Sigmoid colon (tissue), 4 donors: ENCODE measurements around the gene GREM2.

Experiments used
- POLR2A ChIP-seq, 2 donors: fragments of 450-650 bp; IDR thresholded peaks; one replicate each; pipeline ENCODE4 v1.6.1; 2016; ENCODE audit warnings: antibody characterized with exemption in 2 of 2, mild to moderate bottlenecking in 2 of 2, moderate library complexity in 2 of 2
- POLR2AphosphoS5 ChIP-seq, 4 donors: sonication (generic); formaldehyde crosslinking; IDR thresholded peaks; one replicate each; pipeline ENCODE4 v1.6.1; 2017; ENCODE audit warnings: antibody characterized with exemption in 4 of 4
- TF ChIP-seq, protein P1 (sequence below), 4 experiments: fragments of 450-650 bp in 3 of 4; fragments of 200-600 bp in 1 of 4; IDR thresholded peaks; one replicate each; pipeline ENCODE4 v1.5.1; 2016 to 2019; ENCODE audit warnings: antibody characterized with exemption in 4 of 4, mild to moderate bottlenecking in 3 of 4, moderate library complexity in 2 of 4

DNA sequence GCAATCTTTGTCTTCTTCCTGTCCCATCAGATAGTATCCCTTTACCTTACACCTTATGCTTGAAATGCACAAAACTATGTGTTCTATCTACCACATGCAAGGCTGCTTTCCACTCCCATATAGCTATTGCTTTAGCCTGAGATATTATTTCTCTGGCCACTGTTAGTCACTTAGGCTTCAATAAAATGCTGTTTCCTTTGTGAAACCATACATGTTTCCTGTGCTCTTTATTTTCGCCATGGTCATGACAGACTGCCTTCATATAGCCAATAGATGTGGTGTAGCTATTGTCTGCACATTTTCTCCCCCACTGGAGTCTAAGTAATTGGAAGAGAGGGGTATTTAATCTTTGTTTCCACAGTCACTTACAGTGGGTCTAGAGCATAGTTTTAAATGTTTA, 108.4 kb downstream of the GREM2 start:
- no peak for TF ChIP-seq POLR2A (IDR thresholded peaks at IDR 0.05)
- TF ChIP-seq, protein P1, sequence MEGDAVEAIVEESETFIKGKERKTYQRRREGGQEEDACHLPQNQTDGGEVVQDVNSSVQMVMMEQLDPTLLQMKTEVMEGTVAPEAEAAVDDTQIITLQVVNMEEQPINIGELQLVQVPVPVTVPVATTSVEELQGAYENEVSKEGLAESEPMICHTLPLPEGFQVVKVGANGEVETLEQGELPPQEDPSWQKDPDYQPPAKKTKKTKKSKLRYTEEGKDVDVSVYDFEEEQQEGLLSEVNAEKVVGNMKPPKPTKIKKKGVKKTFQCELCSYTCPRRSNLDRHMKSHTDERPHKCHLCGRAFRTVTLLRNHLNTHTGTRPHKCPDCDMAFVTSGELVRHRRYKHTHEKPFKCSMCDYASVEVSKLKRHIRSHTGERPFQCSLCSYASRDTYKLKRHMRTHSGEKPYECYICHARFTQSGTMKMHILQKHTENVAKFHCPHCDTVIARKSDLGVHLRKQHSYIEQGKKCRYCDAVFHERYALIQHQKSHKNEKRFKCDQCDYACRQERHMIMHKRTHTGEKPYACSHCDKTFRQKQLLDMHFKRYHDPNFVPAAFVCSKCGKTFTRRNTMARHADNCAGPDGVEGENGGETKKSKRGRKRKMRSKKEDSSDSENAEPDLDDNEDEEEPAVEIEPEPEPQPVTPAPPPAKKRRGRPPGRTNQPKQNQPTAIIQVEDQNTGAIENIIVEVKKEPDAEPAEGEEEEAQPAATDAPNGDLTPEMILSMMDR (IDR thresholded peaks at IDR 0.05) = no peak
- no peak for TF ChIP-seq POLR2AphosphoS5 (IDR thresholded peaks at IDR 0.05)
